ENCODE data around the gene KRTAP20-4.

DNA sequence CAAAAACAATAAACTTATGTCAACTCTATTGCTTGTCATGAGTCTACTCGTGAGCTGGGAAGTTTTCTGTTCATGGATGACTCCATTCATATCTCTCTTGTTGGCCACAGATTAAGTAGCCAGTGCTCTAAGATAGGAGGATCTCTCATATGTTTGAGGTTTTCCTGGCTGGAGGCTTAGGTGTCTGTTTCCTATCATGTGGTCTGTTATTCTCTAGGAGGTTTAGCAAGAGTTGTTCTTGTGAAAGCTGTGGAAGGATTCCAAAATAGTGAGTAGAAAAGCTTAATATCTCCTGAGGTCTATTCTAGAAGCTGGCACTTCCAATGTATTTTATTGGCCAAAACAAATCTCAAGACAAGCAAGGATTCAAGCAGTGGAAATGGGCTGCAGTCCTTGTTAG is 8.8 kb downstream of the KRTAP20-4 start:
- TF ChIP-seq, protein P1, sequence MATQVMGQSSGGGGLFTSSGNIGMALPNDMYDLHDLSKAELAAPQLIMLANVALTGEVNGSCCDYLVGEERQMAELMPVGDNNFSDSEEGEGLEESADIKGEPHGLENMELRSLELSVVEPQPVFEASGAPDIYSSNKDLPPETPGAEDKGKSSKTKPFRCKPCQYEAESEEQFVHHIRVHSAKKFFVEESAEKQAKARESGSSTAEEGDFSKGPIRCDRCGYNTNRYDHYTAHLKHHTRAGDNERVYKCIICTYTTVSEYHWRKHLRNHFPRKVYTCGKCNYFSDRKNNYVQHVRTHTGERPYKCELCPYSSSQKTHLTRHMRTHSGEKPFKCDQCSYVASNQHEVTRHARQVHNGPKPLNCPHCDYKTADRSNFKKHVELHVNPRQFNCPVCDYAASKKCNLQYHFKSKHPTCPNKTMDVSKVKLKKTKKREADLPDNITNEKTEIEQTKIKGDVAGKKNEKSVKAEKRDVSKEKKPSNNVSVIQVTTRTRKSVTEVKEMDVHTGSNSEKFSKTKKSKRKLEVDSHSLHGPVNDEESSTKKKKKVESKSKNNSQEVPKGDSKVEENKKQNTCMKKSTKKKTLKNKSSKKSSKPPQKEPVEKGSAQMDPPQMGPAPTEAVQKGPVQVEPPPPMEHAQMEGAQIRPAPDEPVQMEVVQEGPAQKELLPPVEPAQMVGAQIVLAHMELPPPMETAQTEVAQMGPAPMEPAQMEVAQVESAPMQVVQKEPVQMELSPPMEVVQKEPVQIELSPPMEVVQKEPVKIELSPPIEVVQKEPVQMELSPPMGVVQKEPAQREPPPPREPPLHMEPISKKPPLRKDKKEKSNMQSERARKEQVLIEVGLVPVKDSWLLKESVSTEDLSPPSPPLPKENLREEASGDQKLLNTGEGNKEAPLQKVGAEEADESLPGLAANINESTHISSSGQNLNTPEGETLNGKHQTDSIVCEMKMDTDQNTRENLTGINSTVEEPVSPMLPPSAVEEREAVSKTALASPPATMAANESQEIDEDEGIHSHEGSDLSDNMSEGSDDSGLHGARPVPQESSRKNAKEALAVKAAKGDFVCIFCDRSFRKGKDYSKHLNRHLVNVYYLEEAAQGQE (IDR thresholded peaks at IDR 0.05; ENCODE audit: low read depth): no peak
- TF ChIP-seq, protein P2, sequence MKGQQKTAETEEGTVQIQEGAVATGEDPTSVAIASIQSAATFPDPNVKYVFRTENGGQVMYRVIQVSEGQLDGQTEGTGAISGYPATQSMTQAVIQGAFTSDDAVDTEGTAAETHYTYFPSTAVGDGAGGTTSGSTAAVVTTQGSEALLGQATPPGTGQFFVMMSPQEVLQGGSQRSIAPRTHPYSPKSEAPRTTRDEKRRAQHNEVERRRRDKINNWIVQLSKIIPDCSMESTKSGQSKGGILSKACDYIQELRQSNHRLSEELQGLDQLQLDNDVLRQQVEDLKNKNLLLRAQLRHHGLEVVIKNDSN (IDR thresholded peaks at IDR 0.05): no peak
- TF ChIP-seq MAX (IDR thresholded peaks at IDR 0.05) (no peak), EP300 (IDR thresholded peaks at IDR 0.05; ENCODE audit: borderline replicate concordance) (no peak), FOXM1 (IDR thresholded peaks at IDR 0.05; ENCODE audit: borderline replicate concordance, low read depth) (no peak), EGR1 (IDR thresholded peaks at IDR 0.05) (no peak), TAF1 (IDR thresholded peaks at IDR 0.05; ENCODE audit: low read depth) (no peak), CREB1 (IDR thresholded peaks at IDR 0.05; ENCODE audit: low read depth) (no peak), TCF12 (IDR thresholded peaks at IDR 0.05; ENCODE audit: low read depth) (no peak), TEAD4 (IDR thresholded peaks at IDR 0.05) (no peak), RAD21 (IDR thresholded peaks at IDR 0.05; ENCODE audit: low read depth) (no peak), CEBPB (IDR thresholded peaks at IDR 0.05) (no peak), YY1 (IDR thresholded peaks at IDR 0.05; ENCODE audit: low read depth) (no peak)

Measured in Ishikawa (cell line).